ENCODE measurements around the gene RABEP1. TPM values are rescaled to one million over a fixed set of nuclear protein-coding genes. Genes with fewer than 3 reads are reported as not detected.

Gene RABEP1
- total RNA-seq, 2 donors from 2014 or later = 36.4 to 47.0 TPM

GRCh38 chr17:5370411-5370810, 88.3 kb downstream of the RABEP1 start:
- Histone ChIP-seq H3K27ac (no peak overlapping the region), H3K9me3 (no peaks in the 10 kb centered on the region), H3K27me3 (replicated peaks; ENCODE audit: insufficient read depth) (no peaks in the 10 kb centered on the region), H3K36me3 (peaks cover 48% of the 10 kb centered on the region), H3K4me1 (ENCODE audit: control insufficient read depth in 1 of 2, low read depth in 2 of 2) (no peaks in the 10 kb centered on the region), H3K4me3 (no peak overlapping the region)
- no peak for TF ChIP-seq CTCF (IDR thresholded peaks at IDR 0.05)
- DNase-seq (ENCODE audit: low spot score) = no peak
- ATAC-seq (ENCODE audit: insufficient number of reproducible peaks, low FRiP score, low read depth) = no peak

- TF ChIP-seq CTCF (IDR thresholded peaks at IDR 0.05) = no peak
- ATAC-seq (ENCODE audit: insufficient number of reproducible peaks, low FRiP score, low read depth) (no peak), DNase-seq (ENCODE audit: low spot score) (no peak)
- H3K9me3 ChIP-seq = no peaks in the 10 kb centered on the region
- H3K36me3 ChIP-seq = peaks cover 61% of the 10 kb centered on the region
- H3K4me3 ChIP-seq = no peak overlapping the region
- no peak overlapping the region for H3K27ac ChIP-seq
- no peaks in the 10 kb centered on the region for H3K27me3 ChIP-seq (replicated peaks; ENCODE audit: insufficient read depth)
- no peaks in the 10 kb centered on the region for H3K4me1 ChIP-seq (ENCODE audit: control insufficient read depth in 1 of 2, low read depth in 2 of 2)
These were observed 91.0 kb downstream of the RABEP1 start for GRCh38 chr17:5373112-5373511.

- Histone ChIP-seq H3K27me3 (replicated peaks; ENCODE audit: insufficient read depth) (no peaks in the 10 kb centered on the region), H3K36me3 (peaks cover 72% of the 10 kb centered on the region), H3K27ac (no peak overlapping the region), H3K4me1 (ENCODE audit: control insufficient read depth in 1 of 2, low read depth in 2 of 2) (no peaks in the 10 kb centered on the region), H3K9me3 (no peaks in the 10 kb centered on the region), H3K4me3 (no peak overlapping the region)
- DNase-seq (ENCODE audit: low spot score) (no peak), ATAC-seq (ENCODE audit: insufficient number of reproducible peaks, low FRiP score, low read depth) (no peak)
- TF ChIP-seq CTCF (IDR thresholded peaks at IDR 0.05) = no peak
These were observed 96.6 kb downstream of the RABEP1 start for GRCh38 chr17:5378566-5379207.

GRCh38 chr17:5379351-5380107, 97.4 kb downstream of the RABEP1 start:
- Histone ChIP-seq H3K27ac (no peak overlapping the region), H3K36me3 (peaks cover 68% of the 10 kb centered on the region), H3K4me3 (no peak overlapping the region), H3K4me1 (ENCODE audit: control insufficient read depth in 1 of 2, low read depth in 2 of 2) (no peaks in the 10 kb centered on the region), H3K27me3 (replicated peaks; ENCODE audit: insufficient read depth) (no peaks in the 10 kb centered on the region), H3K9me3 (no peaks in the 10 kb centered on the region)
- DNase-seq (ENCODE audit: low spot score) (no peak), ATAC-seq (ENCODE audit: insufficient number of reproducible peaks, low FRiP score, low read depth) (no peak)
- TF ChIP-seq CTCF (IDR thresholded peaks at IDR 0.05) = no peak

GRCh38 chr17:5380491-5381135, 98.5 kb downstream of the RABEP1 start:
- DNase-seq (ENCODE audit: low spot score) = no peak
- ATAC-seq (ENCODE audit: insufficient number of reproducible peaks, low FRiP score, low read depth) = no peak
- Histone ChIP-seq H3K36me3 (peaks cover 58% of the 10 kb centered on the region), H3K27me3 (replicated peaks; ENCODE audit: insufficient read depth) (no peaks in the 10 kb centered on the region), H3K4me3 (no peak overlapping the region), H3K27ac (no peak overlapping the region), H3K9me3 (no peaks in the 10 kb centered on the region), H3K4me1 (ENCODE audit: control insufficient read depth in 1 of 2, low read depth in 2 of 2) (no peaks in the 10 kb centered on the region)
- TF ChIP-seq CTCF (IDR thresholded peaks at IDR 0.05) = no peak
